ENCODE measurements around the gene MYRFL.

The MYRFL gene

DNA sequence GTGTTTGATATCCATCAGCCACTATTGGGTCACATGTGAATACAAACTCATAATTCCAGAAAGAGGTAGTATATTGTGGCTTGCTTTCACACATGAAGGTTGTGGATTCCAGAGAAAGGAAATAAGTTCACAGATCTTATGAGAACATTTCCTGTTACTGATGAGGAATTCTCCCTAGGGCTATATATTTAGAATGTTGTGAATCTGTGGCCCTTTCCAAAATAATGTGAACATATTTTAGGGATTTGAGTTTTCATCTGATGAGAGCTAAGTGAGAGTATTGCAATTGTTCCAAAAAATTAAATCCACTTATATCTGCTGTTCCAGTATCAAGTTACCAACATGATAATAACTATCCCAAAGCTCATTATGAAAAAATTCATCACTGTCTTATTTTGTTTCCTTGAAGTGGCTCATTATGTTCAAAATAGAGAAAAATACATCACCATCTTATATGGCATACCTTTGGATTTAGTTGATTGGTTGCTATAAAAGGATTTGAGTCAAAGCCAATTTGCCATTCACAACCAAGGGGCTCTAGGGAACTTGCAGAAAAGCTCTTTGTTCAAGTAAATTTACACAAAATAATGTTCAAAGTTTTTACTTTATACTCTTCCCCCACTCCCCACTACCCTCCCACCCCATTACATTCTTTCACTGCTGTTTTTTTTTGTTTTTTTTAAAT lies 76.3 kb downstream of the MYRFL start:
- H3K4me3 ChIP-seq (ENCODE audit: low read length) = no peak overlapping the region
- peaks cover 21% of the 10 kb centered on the region for H3K4me1 ChIP-seq (ENCODE audit: control insufficient read depth, insufficient read depth, low read length)
- no peak overlapping the region for H3K9ac ChIP-seq (ENCODE audit: low read depth, low read length)
- H3K27me3 ChIP-seq (ENCODE audit: control insufficient read depth, insufficient read depth, low read length) = no peaks in the 10 kb centered on the region
- H3K4me2 ChIP-seq (ENCODE audit: low read length) = no peak overlapping the region
- no peaks in the 10 kb centered on the region for H3K9me3 ChIP-seq (replicated peaks; ENCODE audit: low read length)
- no peaks in the 10 kb centered on the region for H3K36me3 ChIP-seq (ENCODE audit: insufficient read depth, low read length)

DNA sequence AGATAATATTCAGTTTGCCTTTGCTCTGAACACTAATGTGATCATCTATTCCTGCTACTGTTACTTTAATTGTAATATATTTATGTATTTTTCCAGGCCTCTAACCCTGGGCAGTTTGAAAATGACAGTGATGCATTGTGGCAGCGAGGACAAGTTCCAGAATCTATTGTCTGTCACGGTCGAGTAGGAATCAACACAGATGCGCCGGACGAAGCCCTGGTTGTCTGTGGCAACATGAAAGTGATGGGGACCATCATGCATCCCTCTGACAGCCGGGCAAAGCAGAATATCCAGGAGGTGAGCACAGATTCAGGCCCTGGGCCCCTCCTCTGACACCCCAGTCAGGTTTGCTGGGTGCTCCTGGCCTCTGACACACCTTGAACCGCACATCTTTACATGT lies 78.5 kb downstream of the MYRFL start:
- Histone ChIP-seq H3K9ac (ENCODE audit: low read depth, low read length) (no peak overlapping the region), H3K4me1 (ENCODE audit: control insufficient read depth, insufficient read depth, low read length) (peaks cover 8% of the 10 kb centered on the region), H3K4me2 (ENCODE audit: low read length) (no peak overlapping the region), H3K36me3 (ENCODE audit: insufficient read depth, low read length) (no peaks in the 10 kb centered on the region), H3K27me3 (ENCODE audit: control insufficient read depth, insufficient read depth, low read length) (no peaks in the 10 kb centered on the region), H3K4me3 (ENCODE audit: low read length) (no peak overlapping the region), H3K9me3 (replicated peaks; ENCODE audit: low read length) (no peaks in the 10 kb centered on the region)

DNA sequence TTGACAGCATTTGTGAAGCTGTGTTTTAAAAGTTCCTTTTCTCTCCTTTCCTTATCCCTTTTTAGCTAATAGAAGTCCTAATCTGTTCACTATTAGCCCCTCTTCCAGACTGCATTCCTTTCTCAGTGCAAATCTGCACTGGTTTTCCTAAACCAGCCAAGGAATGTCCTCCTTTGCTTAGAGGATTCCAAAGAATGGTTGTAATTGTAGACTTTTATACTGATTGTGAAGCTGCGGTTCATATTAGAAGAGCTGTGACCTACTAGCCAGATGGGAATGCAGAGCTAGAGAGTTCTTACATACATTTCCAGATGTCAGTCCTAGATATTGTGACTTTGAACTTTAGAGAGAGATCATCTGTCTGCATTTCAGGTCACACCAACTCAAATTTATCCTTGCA lies 79.8 kb downstream of the MYRFL start:
- Histone ChIP-seq H3K27me3 (ENCODE audit: control insufficient read depth, insufficient read depth, low read length) (no peaks in the 10 kb centered on the region), H3K4me1 (ENCODE audit: control insufficient read depth, insufficient read depth, low read length) (peaks cover 7% of the 10 kb centered on the region), H3K9ac (ENCODE audit: low read depth, low read length) (peak overlapping the region; percentile 24), H3K4me2 (ENCODE audit: low read length) (no peak overlapping the region), H3K9me3 (replicated peaks; ENCODE audit: low read length) (no peaks in the 10 kb centered on the region), H3K4me3 (ENCODE audit: low read length) (no peak overlapping the region), H3K36me3 (ENCODE audit: insufficient read depth, low read length) (no peaks in the 10 kb centered on the region)

DNA sequence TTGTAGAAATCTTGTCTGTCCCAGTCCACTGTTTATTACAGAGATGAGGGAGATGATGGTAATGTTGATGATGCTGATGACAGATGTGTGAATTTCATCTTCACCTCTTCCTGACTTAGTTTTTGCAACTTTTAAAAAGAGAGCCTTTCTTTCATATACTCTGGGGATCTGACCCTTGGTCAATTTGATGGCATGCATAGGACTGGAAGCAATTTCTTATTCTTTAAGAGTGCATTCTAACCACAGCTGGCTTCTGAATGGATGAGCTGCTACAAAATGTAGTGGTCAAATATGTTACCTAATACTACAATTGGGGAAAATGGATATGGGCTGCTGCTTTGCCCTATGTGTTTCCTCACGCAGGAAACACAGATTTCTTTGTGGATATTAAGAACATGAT lies 80.8 kb downstream of the MYRFL start:
- H3K4me3 ChIP-seq (ENCODE audit: low read length) = no peak overlapping the region
- no peak overlapping the region for H3K9ac ChIP-seq (ENCODE audit: low read depth, low read length)
- H3K4me2 ChIP-seq (ENCODE audit: low read length) = no peak overlapping the region
- no peaks in the 10 kb centered on the region for H3K27me3 ChIP-seq (ENCODE audit: control insufficient read depth, insufficient read depth, low read length)
- no peaks in the 10 kb centered on the region for H3K36me3 ChIP-seq (ENCODE audit: insufficient read depth, low read length)
- peaks cover 7% of the 10 kb centered on the region for H3K4me1 ChIP-seq (ENCODE audit: control insufficient read depth, insufficient read depth, low read length)
- H3K9me3 ChIP-seq (replicated peaks; ENCODE audit: low read length) = no peaks in the 10 kb centered on the region

DNA sequence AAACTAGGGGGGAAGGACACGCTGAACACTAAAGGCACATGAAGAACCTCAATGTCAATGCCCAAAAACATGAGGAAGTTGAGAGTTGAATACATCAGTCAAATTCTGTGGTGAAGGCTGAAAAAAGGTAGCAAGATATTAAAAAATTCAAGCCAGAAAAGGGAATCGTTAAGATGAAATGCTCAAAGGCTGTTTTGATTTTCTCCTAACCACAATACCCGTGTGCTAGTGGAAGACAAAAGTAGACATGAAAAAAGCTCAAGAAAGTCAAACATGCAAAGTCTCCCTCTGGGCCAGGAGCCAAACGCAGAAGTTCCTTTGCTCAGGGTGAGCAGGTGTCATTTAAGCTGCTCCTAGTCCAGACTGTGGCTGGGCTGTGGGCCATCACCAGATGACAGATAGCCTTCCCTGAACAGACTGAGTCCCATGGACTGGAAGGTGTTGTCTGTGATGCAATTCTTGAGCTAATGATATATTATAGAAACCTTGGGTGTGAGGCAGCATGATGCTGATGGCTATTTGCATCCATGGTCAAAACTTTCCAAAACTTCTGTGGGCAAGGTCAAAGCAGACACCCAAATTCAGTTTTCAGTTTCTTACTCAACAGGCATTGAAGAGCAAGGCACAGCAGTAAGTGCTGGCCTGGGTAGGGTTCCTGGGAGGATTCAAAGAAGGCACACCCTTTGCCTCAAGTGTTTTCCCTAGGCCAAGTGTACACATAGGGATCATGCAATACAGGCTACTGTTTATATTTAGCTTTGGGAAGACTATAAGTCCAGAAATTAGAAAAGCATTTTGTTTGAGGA lies 81.6 kb downstream of the MYRFL start:
- Histone ChIP-seq H3K9ac (ENCODE audit: low read depth, low read length) (no peak overlapping the region), H3K4me2 (ENCODE audit: low read length) (no peak overlapping the region), H3K27me3 (ENCODE audit: control insufficient read depth, insufficient read depth, low read length) (no peaks in the 10 kb centered on the region), H3K4me3 (ENCODE audit: low read length) (no peak overlapping the region), H3K36me3 (ENCODE audit: insufficient read depth, low read length) (no peaks in the 10 kb centered on the region), H3K4me1 (ENCODE audit: control insufficient read depth, insufficient read depth, low read length) (peaks cover 7% of the 10 kb centered on the region), H3K9me3 (replicated peaks; ENCODE audit: low read length) (no peaks in the 10 kb centered on the region)

DNA sequence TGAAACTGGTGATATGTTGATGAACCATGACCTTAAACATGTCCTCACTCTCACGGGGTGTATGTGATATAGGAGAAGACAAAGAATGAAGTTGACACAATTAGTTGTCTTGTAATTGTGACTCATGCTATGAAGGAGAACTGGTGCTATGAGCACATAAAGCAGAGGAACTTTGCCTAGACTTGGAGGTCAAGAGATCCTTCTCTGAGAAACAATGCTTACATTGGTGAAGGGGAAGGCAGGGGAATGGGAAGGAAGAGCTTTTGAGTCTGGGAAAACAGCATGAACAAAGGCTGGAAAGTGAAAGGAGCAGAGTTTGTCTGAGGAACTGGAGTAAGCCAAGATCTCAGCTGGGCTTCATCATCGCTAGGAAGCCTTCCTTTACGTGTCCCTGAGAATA lies 83.2 kb downstream of the MYRFL start:
- Histone ChIP-seq H3K4me3 (ENCODE audit: low read length) (no peak overlapping the region), H3K36me3 (ENCODE audit: insufficient read depth, low read length) (no peaks in the 10 kb centered on the region), H3K9ac (ENCODE audit: low read depth, low read length) (no peak overlapping the region), H3K4me2 (ENCODE audit: low read length) (no peak overlapping the region), H3K4me1 (ENCODE audit: control insufficient read depth, insufficient read depth, low read length) (peaks cover 7% of the 10 kb centered on the region), H3K9me3 (replicated peaks; ENCODE audit: low read length) (no peaks in the 10 kb centered on the region), H3K27me3 (ENCODE audit: control insufficient read depth, insufficient read depth, low read length) (no peaks in the 10 kb centered on the region)

DNA sequence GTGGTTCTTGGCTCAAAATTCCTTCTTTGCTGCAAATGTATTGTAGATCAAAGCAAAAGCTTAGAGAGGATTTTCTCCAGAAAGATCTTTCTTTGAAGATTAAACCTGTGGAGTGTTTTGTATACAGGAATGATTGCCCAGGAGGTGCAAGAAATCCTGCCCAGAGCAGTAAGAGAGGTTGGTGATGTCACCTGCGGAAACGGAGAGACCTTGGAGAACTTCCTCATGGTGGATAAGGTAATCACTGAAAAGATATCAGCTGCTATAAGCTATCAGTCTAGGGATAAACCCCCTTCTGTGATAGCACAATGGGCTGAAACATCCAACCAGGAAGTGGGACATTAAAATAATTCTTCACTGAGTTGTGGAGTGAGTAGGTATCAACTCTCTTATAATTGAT lies 85.7 kb downstream of the MYRFL start:
- no peaks in the 10 kb centered on the region for H3K36me3 ChIP-seq (ENCODE audit: insufficient read depth, low read length)
- H3K4me3 ChIP-seq (ENCODE audit: low read length) = no peak overlapping the region
- no peak overlapping the region for H3K4me2 ChIP-seq (ENCODE audit: low read length)
- H3K9ac ChIP-seq (ENCODE audit: low read depth, low read length) = no peak overlapping the region
- no peaks in the 10 kb centered on the region for H3K4me1 ChIP-seq (ENCODE audit: control insufficient read depth, insufficient read depth, low read length)
- no peaks in the 10 kb centered on the region for H3K27me3 ChIP-seq (ENCODE audit: control insufficient read depth, insufficient read depth, low read length)
- no peaks in the 10 kb centered on the region for H3K9me3 ChIP-seq (replicated peaks; ENCODE audit: low read length)

DNA sequence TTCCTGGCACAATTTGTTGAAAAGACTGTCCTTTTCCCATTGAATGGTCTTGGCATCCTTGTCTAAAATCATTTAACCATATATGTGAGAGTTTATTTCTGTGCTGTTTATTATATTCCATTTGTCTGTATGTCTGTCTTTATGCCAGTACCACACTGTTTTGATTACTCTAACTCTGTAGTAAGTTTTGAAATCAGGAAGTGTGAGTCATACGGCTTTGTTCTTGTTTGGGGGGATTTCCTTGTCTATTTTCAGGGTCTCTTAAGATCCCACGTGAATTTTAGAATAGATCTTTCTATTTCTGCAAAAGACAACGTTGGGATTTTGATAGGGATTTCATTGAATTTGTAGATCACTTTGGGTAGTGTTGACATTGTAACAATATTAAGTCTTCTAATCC lies 88.5 kb downstream of the MYRFL start:
- Histone ChIP-seq H3K4me2 (ENCODE audit: low read length) (no peak overlapping the region), H3K4me1 (ENCODE audit: control insufficient read depth, insufficient read depth, low read length) (no peaks in the 10 kb centered on the region), H3K9ac (ENCODE audit: low read depth, low read length) (no peak overlapping the region), H3K27me3 (ENCODE audit: control insufficient read depth, insufficient read depth, low read length) (no peaks in the 10 kb centered on the region), H3K9me3 (replicated peaks; ENCODE audit: low read length) (no peaks in the 10 kb centered on the region), H3K36me3 (ENCODE audit: insufficient read depth, low read length) (no peaks in the 10 kb centered on the region), H3K4me3 (ENCODE audit: low read length) (no peak overlapping the region)

DNA sequence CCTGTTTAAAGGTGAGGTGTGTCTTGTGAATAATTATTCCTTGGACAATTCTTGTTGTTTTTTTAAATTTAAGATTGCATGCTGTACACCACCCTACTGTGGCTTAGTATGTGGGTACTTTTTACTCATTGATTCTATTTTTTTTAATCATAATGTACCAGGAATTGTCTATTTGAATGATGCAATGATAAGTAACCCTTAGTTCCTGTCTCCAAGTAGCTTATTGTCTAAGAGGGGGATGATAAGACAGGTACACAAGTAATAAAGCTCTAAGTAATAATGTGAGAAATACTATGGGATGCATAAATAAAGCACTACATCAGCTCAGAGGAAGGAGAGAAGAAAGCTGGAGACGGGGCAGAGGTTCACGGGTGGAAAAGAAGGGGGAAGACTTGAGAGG lies 90.9 kb downstream of the MYRFL start:
- Histone ChIP-seq H3K4me1 (ENCODE audit: control insufficient read depth, insufficient read depth, low read length) (no peaks in the 10 kb centered on the region), H3K9ac (ENCODE audit: low read depth, low read length) (no peak overlapping the region), H3K9me3 (replicated peaks; ENCODE audit: low read length) (no peaks in the 10 kb centered on the region), H3K36me3 (ENCODE audit: insufficient read depth, low read length) (no peaks in the 10 kb centered on the region), H3K4me3 (ENCODE audit: low read length) (no peak overlapping the region), H3K4me2 (ENCODE audit: low read length) (no peak overlapping the region), H3K27me3 (ENCODE audit: control insufficient read depth, insufficient read depth, low read length) (no peaks in the 10 kb centered on the region)

DNA sequence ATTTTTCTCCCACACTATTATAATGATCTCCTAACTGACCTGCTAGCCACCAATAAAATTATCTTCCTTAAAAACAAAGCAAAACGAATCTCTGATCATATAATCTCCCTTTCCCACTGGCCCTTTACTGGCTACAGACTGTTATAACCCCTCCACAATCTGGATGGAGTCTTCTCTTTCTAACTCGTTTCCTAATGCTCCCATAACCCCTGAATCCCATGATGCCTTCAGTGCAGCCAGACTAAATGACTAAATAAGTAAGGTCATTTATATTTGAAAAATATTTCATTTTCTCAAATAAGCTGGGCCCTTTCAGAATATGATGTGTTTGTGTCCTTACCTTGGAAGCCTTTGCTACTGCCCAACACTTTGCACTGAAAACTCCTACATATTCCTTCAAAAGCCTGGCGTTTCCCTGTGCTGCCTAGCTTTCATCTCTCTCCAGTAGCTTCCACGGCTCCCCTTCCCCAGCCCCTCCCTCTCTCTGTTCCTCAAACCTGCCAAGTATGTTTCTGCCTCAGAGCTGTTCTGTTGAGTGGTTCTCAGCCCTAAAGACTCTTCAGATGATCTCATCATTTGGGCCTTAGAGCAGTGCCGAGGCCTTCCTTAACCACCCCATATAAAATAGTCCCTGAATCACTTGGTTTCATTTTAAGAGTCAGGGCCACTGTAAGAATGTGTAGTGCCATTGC lies 91.7 kb downstream of the MYRFL start:
- Histone ChIP-seq H3K9me3 (replicated peaks; ENCODE audit: low read length) (no peaks in the 10 kb centered on the region), H3K4me1 (ENCODE audit: control insufficient read depth, insufficient read depth, low read length) (no peaks in the 10 kb centered on the region), H3K27me3 (ENCODE audit: control insufficient read depth, insufficient read depth, low read length) (no peaks in the 10 kb centered on the region), H3K4me2 (ENCODE audit: low read length) (no peak overlapping the region), H3K9ac (ENCODE audit: low read depth, low read length) (no peak overlapping the region), H3K36me3 (ENCODE audit: insufficient read depth, low read length) (no peaks in the 10 kb centered on the region), H3K4me3 (ENCODE audit: low read length) (no peak overlapping the region)

DNA sequence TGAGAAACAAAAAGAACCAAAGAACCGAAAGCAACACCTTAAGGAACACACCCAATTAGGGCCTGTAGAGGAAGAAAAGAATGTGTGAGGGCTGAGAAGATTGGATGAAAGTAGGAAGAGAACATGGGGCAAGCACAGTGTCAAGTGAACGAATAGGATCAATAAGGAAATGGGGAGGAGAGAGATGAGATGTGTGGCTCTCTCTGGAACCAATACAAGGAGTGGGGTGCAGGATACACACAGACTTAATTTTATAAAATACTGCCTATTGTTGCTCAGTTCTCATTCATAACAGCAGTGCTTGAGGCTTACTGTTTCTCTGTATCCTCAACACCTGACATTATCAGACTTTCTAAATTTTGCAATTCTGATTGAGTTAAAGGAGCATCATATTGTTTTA lies 93.3 kb downstream of the MYRFL start:
- Histone ChIP-seq H3K27me3 (ENCODE audit: control insufficient read depth, insufficient read depth, low read length) (no peaks in the 10 kb centered on the region), H3K9me3 (replicated peaks; ENCODE audit: low read length) (no peaks in the 10 kb centered on the region), H3K4me2 (ENCODE audit: low read length) (no peak overlapping the region), H3K36me3 (ENCODE audit: insufficient read depth, low read length) (no peaks in the 10 kb centered on the region), H3K4me1 (ENCODE audit: control insufficient read depth, insufficient read depth, low read length) (no peaks in the 10 kb centered on the region), H3K4me3 (ENCODE audit: low read length) (no peak overlapping the region), H3K9ac (ENCODE audit: low read depth, low read length) (no peak overlapping the region)
